Osteocyte (in vitro differentiated cells): ENCODE results near the gene HPCAL1. TPM values are rescaled to one million over a fixed set of nuclear protein-coding genes. Genes with fewer than 3 reads are reported as not detected.
A peak's percentile ranks its signal among the peaks of the same experiment; 100 is the strongest.

Experiments
- DNase-seq: peaks from one replicate; pipeline ENCODE4 v3.0.0; 2021; ENCODE audit warnings: mixed read lengths; ENCODE audit not compliant: unreplicated experiment; ENCODE audit errors: extremely low spot score
- H3K27ac Mint-ChIP-seq: one replicate; pipeline ENCODE4 v1.8.0; 2021; ENCODE audit warnings: mild to moderate bottlenecking, mixed read lengths; ENCODE audit not compliant: unreplicated experiment
- H3K27me3 Mint-ChIP-seq: one replicate; pipeline ENCODE4 v1.8.0; 2021; ENCODE audit warnings: mixed read lengths; ENCODE audit not compliant: unreplicated experiment
- H3K36me3 Mint-ChIP-seq: one replicate; pipeline ENCODE4 v1.8.0; 2021; ENCODE audit warnings: mixed read lengths; ENCODE audit not compliant: unreplicated experiment
- H3K4me1 Mint-ChIP-seq: one replicate; pipeline ENCODE4 v1.8.0; 2021; ENCODE audit warnings: mixed read lengths; ENCODE audit not compliant: unreplicated experiment
- H3K4me3 Mint-ChIP-seq: one replicate; pipeline ENCODE4 v1.8.0; 2021; ENCODE audit warnings: mild to moderate bottlenecking, moderate library complexity, mixed read lengths; ENCODE audit not compliant: unreplicated experiment
- H3K9me3 Mint-ChIP-seq: one replicate; pipeline ENCODE4 v1.8.0; 2021; ENCODE audit warnings: mixed read lengths; ENCODE audit not compliant: unreplicated experiment
- total RNA-seq: library from RNA; stranded (reverse); gene quantifications from 2 replicates; pipeline ENCODE4 v1.2.1, GENCODE V29; 2021
- TF ChIP-seq, protein P1 (sequence below): fragments of 200-600 bp; sonication (generic); IDR thresholded peaks from 2 replicates; pipeline ENCODE4 v1.5.0; 2021; ENCODE audit warnings: antibody characterized with exemption, mild to moderate bottlenecking, moderate library complexity

The HPCAL1 gene
- total RNA-seq, 1 donor from 2014 or later = 56.8 TPM

GRCh38 chr2:10300997-10301940 is 1.4 kb upstream of the HPCAL1 start:
- H3K4me1 Mint-ChIP-seq = peaks cover 31% of the 10 kb centered on the region
- peak overlapping the region; percentile 28 for H3K4me3 Mint-ChIP-seq
- H3K36me3 Mint-ChIP-seq = no peaks in the 10 kb centered on the region
- TF ChIP-seq, protein P1, sequence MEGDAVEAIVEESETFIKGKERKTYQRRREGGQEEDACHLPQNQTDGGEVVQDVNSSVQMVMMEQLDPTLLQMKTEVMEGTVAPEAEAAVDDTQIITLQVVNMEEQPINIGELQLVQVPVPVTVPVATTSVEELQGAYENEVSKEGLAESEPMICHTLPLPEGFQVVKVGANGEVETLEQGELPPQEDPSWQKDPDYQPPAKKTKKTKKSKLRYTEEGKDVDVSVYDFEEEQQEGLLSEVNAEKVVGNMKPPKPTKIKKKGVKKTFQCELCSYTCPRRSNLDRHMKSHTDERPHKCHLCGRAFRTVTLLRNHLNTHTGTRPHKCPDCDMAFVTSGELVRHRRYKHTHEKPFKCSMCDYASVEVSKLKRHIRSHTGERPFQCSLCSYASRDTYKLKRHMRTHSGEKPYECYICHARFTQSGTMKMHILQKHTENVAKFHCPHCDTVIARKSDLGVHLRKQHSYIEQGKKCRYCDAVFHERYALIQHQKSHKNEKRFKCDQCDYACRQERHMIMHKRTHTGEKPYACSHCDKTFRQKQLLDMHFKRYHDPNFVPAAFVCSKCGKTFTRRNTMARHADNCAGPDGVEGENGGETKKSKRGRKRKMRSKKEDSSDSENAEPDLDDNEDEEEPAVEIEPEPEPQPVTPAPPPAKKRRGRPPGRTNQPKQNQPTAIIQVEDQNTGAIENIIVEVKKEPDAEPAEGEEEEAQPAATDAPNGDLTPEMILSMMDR = no peak
- DNase-seq = no peak
- H3K9me3 Mint-ChIP-seq = peaks cover 4% of the 10 kb centered on the region
- H3K27ac Mint-ChIP-seq = no peak overlapping the region
- no peaks in the 10 kb centered on the region for H3K27me3 Mint-ChIP-seq

DNA sequence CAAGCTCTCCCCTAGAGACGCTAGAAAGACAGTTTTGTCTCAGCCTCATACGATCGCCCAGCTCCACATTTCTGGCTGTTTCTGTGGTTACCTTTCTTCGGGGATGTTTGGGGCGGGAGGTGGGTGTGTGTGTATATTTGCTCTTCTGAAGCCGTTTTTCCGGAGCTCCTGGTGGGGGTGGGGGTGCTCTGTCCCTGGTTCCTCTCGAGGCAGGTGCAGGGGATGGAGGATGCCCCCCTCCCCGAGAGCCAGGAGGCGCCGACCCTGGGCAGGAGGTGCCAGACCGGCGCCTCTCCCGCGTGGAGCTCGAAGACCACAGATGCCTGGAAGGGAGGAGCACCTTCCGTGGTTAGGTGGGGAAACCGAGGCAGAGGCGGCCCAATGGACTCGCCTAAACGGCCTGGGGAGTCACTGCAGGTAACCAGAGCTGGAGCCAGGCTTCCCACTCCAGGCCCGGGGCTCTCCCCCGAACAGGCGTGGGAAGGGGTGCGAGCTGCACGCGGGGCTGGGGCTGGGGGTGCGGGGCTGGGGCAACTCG is 694 bp upstream of the HPCAL1 start:
- DNase-seq = no peak
- H3K27ac Mint-ChIP-seq = no peak overlapping the region
- no peaks in the 10 kb centered on the region for H3K36me3 Mint-ChIP-seq
- TF ChIP-seq, protein P1 = no peak
- H3K4me1 Mint-ChIP-seq = peaks cover 32% of the 10 kb centered on the region
- H3K9me3 Mint-ChIP-seq = peaks cover 4% of the 10 kb centered on the region
- peak overlapping the region; percentile 28 for H3K4me3 Mint-ChIP-seq
- H3K27me3 Mint-ChIP-seq = no peaks in the 10 kb centered on the region

DNA sequence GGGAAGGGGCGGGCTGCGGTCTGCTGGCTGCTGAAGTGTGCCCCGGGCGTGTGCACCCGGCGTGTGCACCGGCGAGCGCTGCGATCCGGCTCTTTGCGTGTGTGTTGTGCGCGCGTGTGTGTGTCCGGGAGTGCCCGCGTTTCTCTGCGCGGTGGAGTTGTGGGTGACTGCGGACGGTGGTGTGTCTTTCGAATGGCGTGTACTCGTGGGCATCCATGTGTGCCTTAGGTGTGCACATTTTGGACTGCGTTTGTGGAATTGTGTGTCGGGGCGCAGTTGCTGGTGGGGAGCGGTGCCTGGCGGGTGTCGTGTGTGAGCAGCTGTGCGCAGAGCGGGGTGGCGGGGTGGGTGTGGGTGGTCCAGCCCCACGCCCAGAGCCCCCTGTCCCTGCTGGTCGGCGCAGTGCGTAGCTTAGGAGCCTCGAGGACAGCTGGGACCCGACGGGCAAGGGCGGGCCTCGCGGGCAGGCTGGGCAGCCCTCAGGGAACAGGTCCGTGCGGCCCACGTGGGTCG is 533 bp downstream of the HPCAL1 start:
- Mint-ChIP-seq H3K36me3 (no peaks in the 10 kb centered on the region), H3K27me3 (no peaks in the 10 kb centered on the region), H3K27ac (peak overlapping the region; percentile 54), H3K4me1 (peaks cover 26% of the 10 kb centered on the region), H3K9me3 (peaks cover 4% of the 10 kb centered on the region), H3K4me3 (peak overlapping the region; percentile 93)
- DNase-seq = no peak
- TF ChIP-seq, protein P1 = no peak

GRCh38 chr2:10303694-10304378 is 1.1 kb downstream of the HPCAL1 start:
- Mint-ChIP-seq H3K4me3 (peak overlapping the region; percentile 93), H3K36me3 (no peaks in the 10 kb centered on the region), H3K27ac (peak overlapping the region; percentile 38), H3K9me3 (peaks cover 1% of the 10 kb centered on the region), H3K27me3 (no peaks in the 10 kb centered on the region), H3K4me1 (peaks cover 23% of the 10 kb centered on the region)
- DNase-seq = no peak
- TF ChIP-seq, protein P1 = peak; percentile 43
